HG03342 (cell line): ENCODE results near the gene ZNF624.
"Not testable (repeated sequence)": the region's sequence is repeated elsewhere in the genome, so short reads cannot be mapped to it uniquely, and the experiment has no call there.

Experiments
- ATAC-seq: cut with Tn5 transposase; IDR thresholded peaks from one replicate; pipeline ENCODE4 v1.9.1; 2021; ENCODE audit warnings: mild to moderate bottlenecking, moderate library complexity; ENCODE audit not compliant: unreplicated experiment

ZNF624 gene

GRCh38 chr17:16653367-16654041 lies at the start of gene ZNF624:
Gene ZNF624 (minus strand): TSS chr17:16653850.
- peak; percentile 91 for ATAC-seq

GRCh38 chr17:16697603-16698002 lies 44.0 kb upstream of the ZNF624 start:
- not testable (repeated sequence) for ATAC-seq

- ATAC-seq, result not testable (repeated sequence)
Observed at GRCh38 chr17:16690447-16690846, 36.8 kb upstream of the ZNF624 start.

GRCh38 chr17:16689731-16690281 lies 36.2 kb upstream of the ZNF624 start, which contains the start of gene CCDC144A:
Gene CCDC144A (plus strand): TSS chr17:16690241. CDS start chr17:16690401, 160 bp downstream.
- ATAC-seq, result not testable (repeated sequence)

- ATAC-seq, result not testable (repeated sequence)
Observed at GRCh38 chr17:16687151-16687550, 33.5 kb upstream of the ZNF624 start.

- ATAC-seq, result not testable (repeated sequence)
Observed at GRCh38 chr17:16686019-16686418, 32.4 kb upstream of the ZNF624 start.

- not testable (repeated sequence) for ATAC-seq
Observed at GRCh38 chr17:16683290-16684138, 29.9 kb upstream of the ZNF624 start.

- no peak for ATAC-seq
Observed at GRCh38 chr17:16676676-16677268, 23.1 kb upstream of the ZNF624 start.

- ATAC-seq, result not testable (repeated sequence)
Observed at GRCh38 chr17:16666907-16667636, 13.4 kb upstream of the ZNF624 start.

GRCh38 chr17:16666553-16666906 lies 12.9 kb upstream of the ZNF624 start:
- not testable (repeated sequence) for ATAC-seq

GRCh38 chr17:16662936-16663335 lies 9.3 kb upstream of the ZNF624 start:
- no peak for ATAC-seq

GRCh38 chr17:16661217-16661616 lies 7.6 kb upstream of the ZNF624 start:
- no peak for ATAC-seq

- ATAC-seq, result no peak
Observed at GRCh38 chr17:16652847-16653366, 743 bp downstream of the ZNF624 start.

GRCh38 chr17:16652252-16652651 lies 1.4 kb downstream of the ZNF624 start:
- ATAC-seq, result no peak

- ATAC-seq, result no peak
Observed at GRCh38 chr17:16649585-16649984, 4.1 kb downstream of the ZNF624 start.

GRCh38 chr17:16639438-16639837 lies 14.2 kb downstream of the ZNF624 start:
- no peak for ATAC-seq

GRCh38 chr17:16623282-16623681 lies 30.4 kb downstream of the ZNF624 start:
- no peak for ATAC-seq

- no peak for ATAC-seq
Observed at GRCh38 chr17:16622540-16623277, 30.9 kb downstream of the ZNF624 start.

GRCh38 chr17:16617481-16618060 lies 36.1 kb downstream of the ZNF624 start:
- ATAC-seq, result no peak
